HG02938 (cell line): ENCODE measurements around the gene ZSWIM6.

Source experiments
- ATAC-seq: cut with Tn5 transposase; IDR thresholded peaks from one replicate; pipeline ENCODE4 v1.9.1; 2021; ENCODE audit warnings: mild to moderate bottlenecking, moderate library complexity; ENCODE audit not compliant: unreplicated experiment

ZSWIM6 gene

DNA sequence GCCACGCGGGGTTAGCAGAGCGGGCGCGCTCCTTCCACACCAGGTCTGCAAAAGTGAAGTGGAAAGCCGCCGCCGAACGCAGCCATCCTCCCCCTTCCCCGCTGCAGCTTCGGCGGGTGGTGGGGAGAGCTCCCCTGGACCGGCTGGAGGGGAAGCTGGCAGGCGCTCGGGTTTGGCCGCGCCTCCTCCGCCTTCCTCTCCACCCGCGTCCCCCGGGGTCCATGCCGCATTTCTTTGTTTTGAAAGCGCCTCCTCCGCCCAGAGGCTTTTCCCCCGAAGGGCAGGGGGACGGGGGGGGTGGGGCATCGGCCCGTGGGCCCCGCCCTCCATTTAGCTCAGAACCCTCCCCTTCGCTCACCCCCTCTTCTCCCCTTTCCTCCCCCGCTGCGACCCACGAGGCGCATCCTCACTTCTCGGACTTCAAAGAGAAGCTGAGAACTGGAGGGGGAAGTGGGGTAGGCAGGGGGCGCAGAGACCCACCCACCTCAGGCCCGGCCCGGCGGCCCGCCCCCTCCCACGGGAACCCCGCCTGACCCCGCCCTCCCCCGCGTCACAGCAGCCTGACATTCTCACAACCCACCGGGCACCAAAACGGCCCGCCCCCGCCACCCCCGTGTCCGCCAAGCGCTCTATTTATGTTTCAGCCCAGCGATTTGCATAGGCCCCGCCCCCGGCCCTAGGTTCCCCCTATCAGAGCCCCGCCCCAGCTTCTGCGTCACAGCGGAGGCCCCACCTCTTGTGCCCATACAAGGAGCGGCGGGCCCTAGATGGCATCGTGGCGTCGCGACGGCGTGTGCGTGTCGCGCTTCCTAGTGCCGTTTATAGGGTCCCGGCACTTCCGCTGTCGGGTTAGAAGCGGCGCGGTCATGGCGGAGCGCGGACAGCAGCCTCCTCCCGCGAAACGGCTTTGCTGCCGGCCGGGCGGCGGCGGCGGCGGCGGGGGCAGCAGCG, at the start of gene ZSWIM6:
TSS of gene ZSWIM6 (plus strand) at position 852 of the 951 bp plus-strand sequence. CDS start at position 867, 15 bp downstream.
- ATAC-seq: peak; percentile 66

DNA sequence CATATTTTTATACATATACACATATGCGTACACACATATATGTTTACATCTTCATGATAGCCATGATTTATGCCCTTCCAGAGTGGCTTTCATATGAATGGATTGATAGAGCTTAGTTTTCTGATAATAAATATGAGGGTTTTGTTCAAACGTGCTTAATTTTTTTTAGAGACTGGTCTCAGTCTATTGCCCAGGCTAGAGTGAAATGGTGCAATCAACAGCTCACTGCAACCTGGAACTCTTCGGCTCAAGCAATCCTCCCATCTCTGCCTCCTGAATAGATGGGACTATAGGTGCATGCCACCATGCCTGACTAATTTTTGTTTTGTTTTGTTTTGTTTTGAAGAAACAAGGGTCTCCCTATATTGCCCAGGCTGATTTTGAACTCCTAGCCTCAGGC, 48.6 kb upstream of the ZSWIM6 start:
- no peak for ATAC-seq

DNA sequence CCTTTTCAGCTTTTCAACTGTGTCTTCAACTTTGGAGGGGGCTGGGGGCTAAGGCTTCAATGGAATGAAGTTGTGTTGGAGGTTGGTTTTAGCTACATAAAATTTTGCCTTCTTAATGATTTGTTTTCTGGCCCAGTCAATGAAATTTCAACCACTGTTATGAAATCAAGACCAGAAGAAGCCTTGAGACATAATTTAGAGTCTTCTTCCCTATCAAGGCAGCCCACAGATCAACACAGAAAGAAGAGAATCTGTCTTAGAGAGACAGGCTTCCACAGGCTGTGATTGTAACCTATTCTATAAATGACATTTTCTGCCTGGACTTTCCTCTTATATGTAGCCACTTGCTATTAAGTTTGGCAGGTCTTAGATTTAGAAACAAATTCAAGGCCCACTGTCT, 46.5 kb upstream of the ZSWIM6 start:
- no peak for ATAC-seq

DNA sequence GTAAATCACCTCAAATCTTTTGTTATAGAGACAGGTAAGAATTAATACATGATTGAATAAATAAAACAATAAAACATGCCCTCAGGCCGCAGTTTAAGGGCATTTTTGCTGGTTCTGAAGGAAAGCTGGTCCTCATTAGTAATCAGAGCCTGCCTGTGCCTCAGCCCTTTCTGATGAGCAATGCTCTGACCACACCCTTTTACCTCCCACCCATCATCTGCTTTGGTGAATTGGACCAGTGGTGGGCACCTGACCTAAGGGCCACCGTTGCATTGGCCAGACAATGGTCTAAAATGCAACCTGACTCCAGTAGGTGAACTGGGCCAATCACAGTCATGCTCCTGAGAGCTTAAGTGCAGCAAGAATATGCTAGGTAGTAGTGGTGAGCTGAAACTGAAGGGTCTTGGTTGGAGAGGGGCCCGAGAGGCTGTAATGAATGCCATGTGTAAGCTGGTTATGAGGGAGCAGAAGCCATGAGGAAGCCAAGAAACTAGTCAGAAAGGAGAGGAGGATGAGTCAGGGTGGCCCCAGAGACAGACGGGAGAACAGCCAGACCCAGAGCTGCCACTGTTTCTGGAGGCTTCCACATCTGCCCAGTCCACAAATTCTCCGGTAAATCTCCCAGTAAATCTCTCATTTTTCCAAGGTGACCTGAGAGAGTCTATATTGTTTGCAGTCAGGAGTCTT, 45.5 kb upstream of the ZSWIM6 start:
- no peak for ATAC-seq

DNA sequence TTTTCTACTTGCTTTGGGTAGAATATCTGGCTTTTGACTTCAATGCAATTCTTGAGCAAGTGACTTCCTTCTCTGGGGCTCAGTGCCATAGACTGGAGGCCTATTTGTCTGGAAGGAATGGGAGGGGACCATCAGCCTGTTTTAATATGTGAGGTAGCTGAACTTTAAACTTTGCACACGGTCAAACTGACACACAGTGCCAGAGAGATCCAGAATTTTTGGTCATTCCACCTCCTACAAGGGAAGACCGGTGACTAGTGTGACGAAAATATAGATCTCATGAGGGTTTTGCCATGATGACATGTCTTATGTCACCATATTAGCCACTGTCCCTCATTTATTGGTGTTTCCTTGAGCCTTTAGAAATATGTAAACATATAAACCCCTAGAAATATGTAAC, 44.6 kb upstream of the ZSWIM6 start:
- no peak for ATAC-seq

DNA sequence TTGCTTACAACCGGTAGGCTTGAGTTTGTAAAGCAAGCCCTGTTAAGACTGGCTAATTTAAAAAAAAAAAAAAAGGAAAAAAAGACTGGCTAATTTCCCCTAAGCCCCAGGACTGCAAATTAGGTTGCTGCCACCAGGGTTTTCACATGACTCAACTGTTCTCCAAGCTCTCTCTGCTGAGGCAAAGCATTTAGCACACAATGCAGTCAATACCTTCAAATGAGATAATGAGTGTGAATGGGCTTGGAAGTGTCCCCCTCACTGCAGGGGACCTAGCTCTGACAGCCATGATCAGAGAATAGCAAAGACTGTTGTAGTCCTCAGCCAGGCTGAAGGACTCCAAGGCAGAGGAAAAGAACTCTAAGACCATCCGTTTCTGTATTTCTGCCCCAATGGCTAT, 42.8 kb upstream of the ZSWIM6 start:
- no peak for ATAC-seq

DNA sequence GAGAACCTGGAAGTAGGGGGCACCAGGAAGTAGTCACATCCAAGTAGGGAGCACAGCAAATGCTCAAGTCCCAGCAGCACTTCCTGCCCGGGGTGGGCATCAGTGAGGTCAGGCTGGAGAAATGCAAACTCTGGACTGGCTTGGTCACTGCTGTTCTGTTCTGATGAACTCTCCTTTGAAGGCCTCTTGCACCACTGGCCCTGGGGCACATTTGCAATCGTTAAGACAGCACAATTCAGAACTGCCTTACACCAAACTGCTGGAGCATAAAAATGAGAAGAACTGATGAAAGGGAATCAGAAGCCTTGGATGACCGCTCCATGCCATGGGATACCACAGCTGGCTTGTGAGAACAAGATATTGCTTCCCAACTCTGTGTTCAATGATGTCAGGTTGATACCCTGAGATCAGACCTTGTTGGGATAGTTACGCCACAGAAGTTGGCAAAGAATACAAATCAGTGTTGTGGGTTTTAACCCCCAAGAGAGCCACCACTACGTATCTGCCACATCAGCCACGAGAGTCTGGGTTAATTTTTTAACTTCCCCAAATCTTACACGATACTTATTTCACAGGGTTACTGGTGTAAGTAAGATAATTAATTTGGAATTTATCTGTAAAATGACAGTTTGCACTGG, 42.3 kb upstream of the ZSWIM6 start:
- ATAC-seq: no peak

DNA sequence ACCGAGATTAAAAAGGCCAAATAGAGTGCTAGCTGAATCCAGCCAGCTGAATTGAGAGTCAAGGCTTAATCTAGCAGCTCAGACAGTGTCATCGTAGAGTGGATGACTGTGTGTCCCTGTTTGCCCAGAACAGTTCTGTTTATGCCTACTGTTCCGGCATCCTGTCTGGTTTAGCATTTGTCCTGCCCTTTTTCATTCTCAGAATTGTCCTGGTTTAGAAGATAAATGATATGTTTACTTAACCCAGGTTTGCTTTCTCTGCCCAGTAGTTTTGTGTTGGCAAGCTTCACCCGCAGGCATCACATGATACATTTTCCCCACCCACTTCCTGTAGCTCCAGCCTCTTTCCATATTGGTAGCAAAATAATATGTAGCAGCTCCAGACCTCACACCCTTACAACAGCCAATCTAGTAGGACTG, 41.3 kb upstream of the ZSWIM6 start:
- ATAC-seq: no peak

DNA sequence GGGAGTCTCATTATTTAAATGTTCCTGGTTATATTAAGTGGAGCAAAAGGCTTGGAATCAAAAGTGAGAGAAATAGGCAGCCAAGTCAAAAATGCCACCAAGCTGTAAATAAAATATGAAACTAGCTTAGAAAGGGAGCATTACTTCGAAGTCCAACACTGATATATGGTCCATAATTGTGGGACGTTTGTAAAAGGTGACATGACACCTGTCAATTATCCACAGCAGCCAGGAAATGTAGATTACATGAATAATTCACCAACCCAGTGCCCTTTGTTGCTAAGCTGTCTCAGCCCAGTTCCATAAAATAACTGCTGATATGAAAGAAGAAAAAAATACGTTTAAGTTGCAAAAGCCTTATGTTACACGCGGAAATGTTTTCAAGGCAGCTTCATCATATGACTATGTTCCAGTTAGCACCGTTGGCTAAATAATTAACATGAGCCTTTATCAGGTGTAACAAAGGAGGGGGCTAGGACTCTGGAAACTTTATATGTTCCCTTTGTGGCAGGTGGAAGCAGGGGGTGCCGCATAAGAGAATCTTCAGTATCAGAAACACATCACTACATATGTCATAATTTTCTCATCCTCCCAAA, 39.9 kb upstream of the ZSWIM6 start:
- no peak for ATAC-seq

DNA sequence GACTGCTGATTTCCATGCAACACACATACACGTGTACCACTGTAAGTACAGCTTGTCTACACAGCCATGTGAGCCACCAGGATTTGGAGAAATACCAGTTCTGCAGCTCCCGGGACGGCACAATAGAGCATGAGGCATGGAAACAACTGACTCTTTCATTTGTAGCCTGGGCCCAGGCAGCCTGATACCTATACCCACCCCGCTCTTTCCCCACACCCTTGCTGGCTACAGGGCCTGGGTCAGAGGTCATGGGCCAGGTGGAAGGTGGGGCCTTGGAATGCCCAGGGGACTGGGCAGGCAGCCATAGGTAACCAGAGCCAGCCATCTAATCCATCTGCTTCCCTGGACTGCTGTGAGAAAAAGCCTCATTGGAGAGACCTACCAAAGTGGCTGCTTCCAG, 39.0 kb upstream of the ZSWIM6 start:
- ATAC-seq: no peak

DNA sequence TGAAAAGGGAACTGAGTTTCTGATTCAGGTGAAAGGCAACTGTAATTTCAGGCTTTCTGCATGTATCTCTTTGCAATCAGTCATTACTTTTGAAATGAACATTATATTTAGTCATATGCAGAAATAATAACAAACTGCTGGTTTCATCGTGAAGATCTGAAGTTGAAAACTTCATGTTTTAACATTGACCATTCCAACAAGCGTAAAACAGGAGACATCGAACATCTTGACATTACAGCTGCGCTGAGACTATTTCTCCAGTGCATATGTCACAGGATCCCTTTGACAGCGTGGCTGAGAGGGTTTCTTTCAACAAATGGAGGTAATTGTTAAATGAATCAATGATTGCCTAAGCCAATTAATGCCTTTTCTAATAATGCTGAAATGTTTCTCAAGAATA, 38.2 kb upstream of the ZSWIM6 start:
- ATAC-seq: no peak

DNA sequence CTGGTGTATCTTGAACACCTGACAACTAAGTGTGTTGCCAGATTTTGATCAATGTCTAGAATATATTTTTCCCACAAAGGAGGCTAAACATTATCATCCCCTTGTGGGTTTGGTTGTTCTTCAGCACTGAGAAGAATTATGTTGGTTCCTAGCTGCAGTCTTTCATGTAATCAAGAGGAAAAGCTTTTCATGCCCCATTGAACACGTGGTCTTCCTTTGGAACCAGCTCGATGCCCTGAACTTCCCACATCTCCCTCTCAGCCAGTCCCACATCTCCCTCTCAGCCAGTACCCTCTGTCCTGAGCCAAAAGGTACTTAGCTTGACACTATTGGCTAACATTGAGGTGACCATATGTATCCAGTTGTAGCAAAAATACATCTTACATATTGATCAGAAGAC, 36.7 kb upstream of the ZSWIM6 start:
- ATAC-seq: no peak

DNA sequence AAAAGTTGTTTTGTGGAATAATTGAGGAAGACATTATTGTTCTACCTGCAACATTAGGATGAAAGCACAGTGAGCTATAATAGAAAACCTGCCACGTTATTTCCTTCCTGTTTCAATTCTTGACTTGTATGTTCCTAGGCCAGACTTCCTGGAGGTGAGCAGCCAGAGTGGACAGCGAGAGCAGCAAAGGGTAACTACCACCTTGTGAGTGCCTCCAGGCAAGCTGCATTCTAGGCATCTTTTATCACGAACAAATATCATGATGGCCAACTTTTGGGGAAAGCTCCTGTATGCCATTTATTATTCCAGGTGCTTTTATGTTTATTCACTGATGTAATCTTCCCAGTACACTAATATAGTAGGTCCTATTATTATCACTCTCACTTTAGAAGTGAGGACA, 34.0 kb upstream of the ZSWIM6 start:
- ATAC-seq: no peak

DNA sequence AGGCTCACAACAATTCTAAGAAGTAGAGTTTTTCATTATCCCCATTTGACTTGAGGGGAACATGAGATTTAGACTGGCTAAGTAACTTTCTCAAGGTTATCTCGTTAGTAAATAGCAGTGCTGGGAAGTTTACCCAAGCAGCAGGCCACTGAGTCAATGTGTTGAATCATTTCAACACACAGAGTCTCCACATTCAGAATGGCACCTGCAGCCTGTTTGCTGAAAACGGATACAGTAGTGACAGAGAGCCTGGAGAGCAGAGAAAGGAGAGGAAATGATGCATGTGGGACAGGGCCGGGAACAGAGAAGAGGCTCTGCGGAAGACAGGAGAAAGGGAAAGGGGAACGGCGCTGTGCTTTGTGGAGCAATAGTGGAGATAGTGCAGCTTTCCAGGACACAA, 33.5 kb upstream of the ZSWIM6 start:
- ATAC-seq: no peak

DNA sequence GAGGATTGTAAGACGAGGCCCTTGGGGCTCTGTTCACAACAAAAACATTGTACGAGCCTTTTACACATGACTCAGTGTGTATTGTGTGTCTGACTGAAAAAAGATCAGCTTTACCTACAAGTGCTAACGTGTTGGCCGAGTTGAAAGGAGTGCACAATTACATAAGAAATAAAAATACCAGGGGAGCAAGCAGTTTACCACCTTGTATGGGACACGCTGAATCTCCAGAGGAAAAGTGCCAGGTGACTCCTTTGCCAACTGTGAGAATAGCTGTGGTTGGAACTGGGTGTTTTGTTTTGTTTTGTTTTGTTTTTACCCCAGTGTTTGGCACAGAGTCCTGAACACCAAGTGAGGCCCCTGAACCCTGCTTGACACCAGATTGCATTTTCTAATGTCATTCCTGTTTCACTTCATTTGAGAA, 32.8 kb upstream of the ZSWIM6 start:
- ATAC-seq: no peak

DNA sequence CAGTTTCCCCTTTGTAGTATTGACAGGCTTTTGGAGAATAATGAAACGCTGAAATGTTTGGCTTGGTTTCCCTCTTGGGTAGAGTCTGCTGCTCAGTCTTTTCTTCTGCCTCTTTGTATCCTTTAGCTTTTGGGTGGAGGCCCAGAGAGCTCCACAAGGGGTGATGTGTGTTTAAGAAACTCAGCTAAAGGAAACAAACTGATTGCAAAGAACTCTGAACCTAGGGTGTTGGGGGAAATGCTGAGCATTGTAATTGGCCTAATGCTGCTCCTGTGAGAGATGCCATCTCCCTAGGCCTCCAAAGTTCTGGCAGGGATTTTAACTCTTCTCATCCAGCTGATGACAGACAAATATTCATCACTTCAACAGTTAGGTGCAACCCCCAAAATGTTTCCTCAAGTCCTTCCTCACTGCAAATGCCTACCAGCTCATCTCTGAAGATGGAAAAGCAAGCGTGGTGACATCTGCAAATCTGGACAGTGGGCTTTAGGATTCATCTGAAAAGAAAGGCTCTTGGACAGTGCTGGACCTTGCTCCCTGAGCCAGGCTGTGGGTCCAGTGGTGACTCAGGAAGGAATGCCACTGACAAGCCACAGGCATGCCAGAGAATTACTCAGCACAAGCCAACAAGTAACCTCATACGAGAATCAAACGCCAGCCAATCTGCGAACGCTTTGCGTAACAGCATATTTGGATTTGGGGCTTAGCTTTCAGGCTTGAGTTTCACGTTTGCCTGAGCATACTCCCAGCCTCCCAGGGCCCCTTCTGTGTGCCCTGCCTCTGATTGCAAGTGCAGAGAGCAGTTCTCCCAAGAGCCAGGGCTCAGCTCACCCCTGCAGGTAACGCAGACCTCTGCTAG, 30.5 kb upstream of the ZSWIM6 start:
- no peak for ATAC-seq

DNA sequence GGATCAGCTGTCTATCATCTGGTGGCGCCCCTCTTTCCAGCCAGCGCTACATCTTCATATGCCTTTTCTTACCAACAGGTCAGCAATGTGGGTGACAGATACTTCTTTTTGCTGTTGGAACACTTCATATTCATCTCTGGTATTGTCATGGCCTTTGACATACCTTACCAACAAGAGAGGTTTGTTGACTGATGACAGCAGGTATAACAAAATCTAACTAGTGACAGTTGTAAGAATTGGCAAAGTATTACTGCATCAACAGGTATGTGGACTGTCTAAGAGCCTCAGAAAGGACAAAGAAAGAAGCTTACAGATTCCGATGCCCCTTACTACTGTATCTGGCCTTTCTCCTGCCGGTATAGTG, 29.9 kb upstream of the ZSWIM6 start:
- no peak for ATAC-seq

DNA sequence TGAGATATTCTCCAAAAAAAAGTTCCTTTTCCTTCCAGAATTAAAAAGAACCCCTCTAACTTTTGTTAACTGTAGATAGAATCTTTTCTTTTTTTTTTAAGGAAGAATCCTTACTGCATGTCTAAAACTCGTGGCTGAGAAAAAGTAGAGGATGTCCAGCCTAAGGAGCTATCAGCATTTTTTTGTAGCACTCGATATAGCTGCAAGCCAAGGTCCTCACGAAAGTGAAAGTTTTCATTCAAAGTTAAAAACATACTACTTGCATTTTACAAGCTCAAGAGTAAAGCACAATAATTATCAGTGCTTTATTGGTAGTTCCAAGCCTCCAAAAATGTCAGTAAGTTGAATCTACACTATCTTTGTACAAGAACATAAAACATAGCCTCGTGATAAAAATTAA, 28.7 kb upstream of the ZSWIM6 start:
- no peak for ATAC-seq

DNA sequence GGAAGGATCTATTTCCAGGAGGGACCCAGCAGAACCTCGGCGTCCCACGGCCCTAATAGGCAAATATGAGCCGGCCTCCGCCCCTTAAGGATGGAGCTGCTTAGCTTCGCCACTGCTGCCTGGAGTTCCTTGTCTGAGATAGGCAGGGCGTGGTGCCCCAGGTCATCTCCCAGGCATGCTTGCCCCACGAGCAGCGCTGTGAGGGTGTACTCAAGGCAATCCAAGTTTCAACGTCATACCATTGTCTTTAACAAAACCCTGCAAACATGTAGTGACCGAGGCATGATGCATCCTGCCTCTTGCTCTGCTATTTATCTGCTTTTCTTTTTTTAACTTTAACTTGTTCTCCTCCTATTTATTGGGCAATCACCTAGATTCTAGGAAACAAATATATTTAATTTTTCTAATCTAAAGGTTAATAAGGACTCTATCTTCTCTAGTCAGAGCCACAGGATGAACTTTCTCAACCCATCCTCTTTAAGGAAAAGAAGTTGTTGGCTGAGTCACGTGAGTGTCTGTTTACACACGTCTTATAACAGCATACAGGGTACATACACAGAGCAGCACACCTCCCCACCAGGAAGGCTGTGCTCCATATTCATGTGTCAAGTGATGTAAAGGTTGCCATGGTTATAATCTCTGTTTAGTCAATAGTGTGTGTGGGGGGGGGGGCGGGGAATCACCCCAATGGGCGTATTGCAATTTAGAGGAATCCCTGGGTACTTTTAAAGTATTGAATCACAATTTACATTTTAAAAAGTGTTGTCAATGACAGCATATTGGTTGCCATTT, 27.3 kb upstream of the ZSWIM6 start:
- ATAC-seq: no peak
